Common myeloid progenitor, CD34-positive (primary cell): ENCODE results near the gene TRPM2.

Source experiments
- CTCF ChIA-PET: fragments of 350-600 bp; sonication (Branson Sonifier 250); formaldehyde crosslinking; loops from one replicate; lab custom pipeline; 2021; ENCODE audit warnings: antibody characterized with exemption; lab: Charles Lee
- POLR2A ChIA-PET: fragments of 350-600 bp; sonication (Branson Sonifier 250); formaldehyde crosslinking; loops from one replicate; lab custom pipeline; 2021; ENCODE audit warnings: antibody characterized with exemption; lab: Charles Lee
- DNase-seq, 3 donors: peaks; one replicate each; pipeline versions ENCODE4 v3.0.0 to v3.0.0-alpha.2; 2013
- H3K27ac ChIP-seq, 2 experiments: 1 replicate in 1 of 2; 2 replicates in 1 of 2; pipeline ENCODE4 v1.7.0; 2013; ENCODE audit warnings: inconsistent platforms in 2 of 2, low read length in 2 of 2, mild to moderate bottlenecking in 2 of 2, low read depth in 1 of 2, moderate library complexity in 1 of 2; ENCODE audit not compliant: severe bottlenecking in 2 of 2, insufficient read depth in 1 of 2, poor library complexity in 1 of 2
- H3K27me3 ChIP-seq, 5 experiments: replicated peaks in 2 of 5; 1 replicate in 3 of 5; 2 replicates in 2 of 5; pipeline versions ENCODE4 v1.6.1 to v1.7.0; 2013; ENCODE audit warnings: low read length in 4 of 5, mild to moderate bottlenecking in 2 of 5, moderate library complexity in 2 of 5, inconsistent platforms in 1 of 5; ENCODE audit not compliant: insufficient read depth in 5 of 5, control insufficient read depth in 4 of 5
- H3K36me3 ChIP-seq, 4 experiments: 1 replicate in 2 of 4; 2 replicates in 2 of 4; pipeline versions ENCODE4 v1.6.1 to v1.7.0; 2013; ENCODE audit warnings: low read length in 3 of 4, control low read depth in 1 of 4, mild to moderate bottlenecking in 1 of 4; ENCODE audit not compliant: control insufficient read depth in 4 of 4, insufficient read depth in 4 of 4
- H3K4me1 ChIP-seq, 4 experiments: 1 replicate in 3 of 4; 2 replicates in 1 of 4; pipeline versions ENCODE4 v1.6.1 to v1.7.1; 2013; ENCODE audit warnings: low read length in 3 of 4, mild to moderate bottlenecking in 3 of 4, control low read depth in 1 of 4, inconsistent platforms in 1 of 4, moderate library complexity in 1 of 4; ENCODE audit not compliant: control insufficient read depth in 4 of 4, insufficient read depth in 4 of 4; ENCODE audit errors: control extremely low read depth in 1 of 4
- H3K4me3 ChIP-seq, 7 experiments: 1 replicate in 4 of 7; 2 replicates in 3 of 7; pipeline versions ENCODE4 v1.5.1 to v1.7.0; 2013; ENCODE audit warnings: mild to moderate bottlenecking in 7 of 7, low read length in 6 of 7, moderate library complexity in 6 of 7, inconsistent platforms in 2 of 7, low read depth in 2 of 7, control low read depth in 1 of 7; ENCODE audit not compliant: insufficient read depth in 4 of 7, control insufficient read depth in 1 of 7; ENCODE audit errors: extremely low read depth in 1 of 7
- H3K9me3 ChIP-seq, 5 experiments: 1 replicate in 4 of 5; 2 replicates in 1 of 5; pipeline versions ENCODE4 v1.6.1 to v1.7.1; 2013; ENCODE audit warnings: low read length in 4 of 5, mild to moderate bottlenecking in 2 of 5, inconsistent platforms in 1 of 5, low read depth in 1 of 5, moderate library complexity in 1 of 5; ENCODE audit not compliant: control insufficient read depth in 4 of 5, insufficient read depth in 2 of 5; ENCODE audit errors: control extremely low read depth in 1 of 5
- WGBS: methylation state at CpG from one replicate; pipeline ENCODE4 v1.1.5; 2013; ENCODE audit not compliant: insufficient coverage; 5-methylcytosine and 5-hydroxymethylcytosine counted together

TRPM2 gene

GRCh38 chr21:44317241-44317782, 36.1 kb upstream of the TRPM2 start:
- DNase-seq, result no peak
- no peaks in the 10 kb centered on the region for H3K27me3 ChIP-seq
- ChIA-PET CTCF (no interaction called here), POLR2A (no interaction called here)
- H3K9me3 ChIP-seq, result no peaks in the 10 kb centered on the region
- H3K4me3 ChIP-seq, result no peak overlapping the region
- no peaks in the 10 kb centered on the region for H3K4me1 ChIP-seq
- WGBS, result 98% methylated on average over 16 of the region's 19 CpGs
- H3K27ac ChIP-seq, result no peak overlapping the region
- H3K36me3 ChIP-seq, result peaks cover 9 to 91% (median 67%) of the 10 kb centered on the region in 4 experiments

- over 99% methylated on average over 22 of the region's 22 CpGs for WGBS
- Histone ChIP-seq H3K9me3 (no peaks in the 10 kb centered on the region), H3K27ac (no peak overlapping the region), H3K27me3 (no peaks in the 10 kb centered on the region), H3K4me3 (no peak overlapping the region), H3K4me1 (no peaks in the 10 kb centered on the region), H3K36me3 (peaks cover 9 to 91% (median 67%) of the 10 kb centered on the region in 4 experiments)
- CTCF ChIA-PET, result interaction anchor here (1.7 kb wide), 1 partner anchor 14 kb away, joined by 3 read pairs; no protein-coding TSS in a partner anchor
- DNase-seq, result no peak
- POLR2A ChIA-PET, result no interaction called here
Measured at GRCh38 chr21:44317871-44318270, 35.5 kb upstream of the TRPM2 start.

GRCh38 chr21:44318489-44319285, 34.7 kb upstream of the TRPM2 start:
- H3K36me3 ChIP-seq, result peaks cover 9 to 91% (median 64%) of the 10 kb centered on the region in 4 experiments
- no peak for DNase-seq
- no peaks in the 10 kb centered on the region for H3K9me3 ChIP-seq
- no peaks in the 10 kb centered on the region for H3K4me1 ChIP-seq
- WGBS, result 96% methylated on average over 22 of the region's 25 CpGs
- H3K27me3 ChIP-seq, result no peaks in the 10 kb centered on the region
- H3K27ac ChIP-seq, result no peak overlapping the region
- CTCF ChIA-PET, result interaction anchor here (1.2 to 1.7 kb wide), 2 partner anchors 8 to 15 kb away, joined by 3 read pairs; no protein-coding TSS in a partner anchor
- H3K4me3 ChIP-seq, result no peak overlapping the region
- POLR2A ChIA-PET, result no interaction called here

- Histone ChIP-seq H3K27ac (no peak overlapping the region), H3K27me3 (no peaks in the 10 kb centered on the region), H3K36me3 (peaks cover 5 to 92% (median 63%) of the 10 kb centered on the region in 4 experiments), H3K4me3 (no peak overlapping the region), H3K4me1 (no peaks in the 10 kb centered on the region), H3K9me3 (no peaks in the 10 kb centered on the region)
- WGBS, result 95% methylated on average over 32 of the region's 35 CpGs
- no peak for DNase-seq
- CTCF ChIA-PET, result interaction anchor here (1.1 to 1.7 kb wide), 3 partner anchors 9 to 16 kb away, joined by 3 read pairs; no protein-coding TSS in a partner anchor
- POLR2A ChIA-PET, result no interaction called here
Measured at GRCh38 chr21:44319407-44320065, 33.9 kb upstream of the TRPM2 start.

GRCh38 chr21:44320847-44321246, 32.6 kb upstream of the TRPM2 start:
- Histone ChIP-seq H3K36me3 (peaks cover 3 to 94% (median 63%) of the 10 kb centered on the region in 4 experiments), H3K4me3 (no peak overlapping the region), H3K9me3 (no peaks in the 10 kb centered on the region), H3K4me1 (no peaks in the 10 kb centered on the region), H3K27ac (no peak overlapping the region), H3K27me3 (no peaks in the 10 kb centered on the region)
- ChIA-PET POLR2A (no interaction called here), CTCF (interaction anchor here (1.1 kb wide), 1 partner anchor 11 kb away, joined by 3 read pairs; no protein-coding TSS in a partner anchor)
- WGBS, result 100% methylated on average over 9 of the region's 13 CpGs
- no peak for DNase-seq

GRCh38 chr21:44321846-44322450, 31.5 kb upstream of the TRPM2 start:
- WGBS, result over 99% methylated on average over 19 of the region's 23 CpGs
- Histone ChIP-seq H3K36me3 (peaks cover 5 to 94% (median 60%) of the 10 kb centered on the region in 4 experiments), H3K4me1 (no peaks in the 10 kb centered on the region)

More at GRCh38 chr21:44321846-44322450, 31.5 kb upstream of the TRPM2 start:
- H3K9me3 ChIP-seq, result no peaks in the 10 kb centered on the region
- ChIA-PET CTCF (no interaction called here), POLR2A (no interaction called here)
- DNase-seq, result no peak
- no peak overlapping the region for H3K4me3 ChIP-seq
- no peaks in the 10 kb centered on the region for H3K27me3 ChIP-seq
- H3K27ac ChIP-seq, result no peak overlapping the region
